WTC11 (cell line): ENCODE data around the gene ATP11B. TPM values are rescaled to one million over a fixed set of nuclear protein-coding genes. Genes with fewer than 3 reads are reported as not detected.

ENCODE experiments used
- ATAC-seq: fragments of 200-7000 bp; cut with Tn5 transposase; 2 replicates; pipeline ENCODE4 v1.10.0; 2021; ENCODE audit warnings: mild to moderate bottlenecking, moderate library complexity
- CTCF ChIA-PET: fragments of 300-600 bp; sonication (Branson Sonifier 250); formaldehyde crosslinking; loops from one replicate; lab custom pipeline; 2021; ENCODE audit warnings: antibody characterized with exemption; lab: Charles Lee
- POLR2A ChIA-PET: fragments of 350-600 bp; sonication (Branson Sonifier 250); formaldehyde crosslinking; loops from one replicate; lab custom pipeline; 2021; ENCODE audit warnings: antibody characterized with exemption; lab: Charles Lee
- DNase-seq: peaks from one replicate; pipeline ENCODE4 v3.0.0; 2021; ENCODE audit warnings: low spot score
- H3K27ac Mint-ChIP-seq: 2 replicates; pipeline ENCODE4 v1.8.0; 2021; ENCODE audit warnings: mixed read lengths
- H3K27me3 Mint-ChIP-seq: 2 replicates; pipeline ENCODE4 v1.8.0; 2021; ENCODE audit warnings: low read depth, mild to moderate bottlenecking, moderate library complexity, mixed read lengths
- H3K36me3 Mint-ChIP-seq: 2 replicates; pipeline ENCODE4 v1.8.0; 2021; ENCODE audit warnings: mixed read lengths
- H3K4me1 Mint-ChIP-seq: 2 replicates; pipeline ENCODE4 v1.8.0; 2022; ENCODE audit warnings: mixed read lengths
- H3K4me3 Mint-ChIP-seq: 2 replicates; pipeline ENCODE4 v1.8.0; 2021; ENCODE audit warnings: mild to moderate bottlenecking, moderate library complexity, mixed read lengths
- H3K9me3 Mint-ChIP-seq: 2 replicates; pipeline ENCODE4 v1.8.0; 2021; ENCODE audit warnings: mixed read lengths
- ARID4B ChIP-seq: sonication (generic); formaldehyde crosslinking; IDR thresholded peaks from 2 replicates; pipeline ENCODE4 v1.8.0; 2023; ENCODE audit warnings: missing genetic modification reagents, mild to moderate bottlenecking, borderline replicate concordance
- ATF2 ChIP-seq: sonication (generic); formaldehyde crosslinking; IDR thresholded peaks from 2 replicates; pipeline ENCODE4 v1.8.1; 2022; ENCODE audit warnings: low read depth, missing genetic modification reagents, borderline replicate concordance
- CREM ChIP-seq: sonication (generic); formaldehyde crosslinking; IDR thresholded peaks from 2 replicates; pipeline ENCODE4 v1.8.1; 2022; ENCODE audit warnings: mild to moderate bottlenecking, missing genetic modification reagents, moderate library complexity
- E2F1 ChIP-seq: sonication (generic); formaldehyde crosslinking; IDR thresholded peaks from 2 replicates; pipeline ENCODE4 v1.8.0; 2022; ENCODE audit warnings: mild to moderate bottlenecking, missing genetic modification reagents
- ELF4 ChIP-seq: sonication (generic); formaldehyde crosslinking; IDR thresholded peaks from 2 replicates; pipeline ENCODE4 v1.8.1; 2022; ENCODE audit warnings: low read depth, mild to moderate bottlenecking, moderate library complexity, missing genetic modification reagents
- ESRRA ChIP-seq: sonication (generic); formaldehyde crosslinking; IDR thresholded peaks from 2 replicates; pipeline ENCODE4 v1.8.1; 2022; ENCODE audit warnings: mild to moderate bottlenecking, missing genetic modification reagents, borderline replicate concordance
- ETV6 ChIP-seq: sonication (generic); formaldehyde crosslinking; IDR thresholded peaks from 2 replicates; pipeline ENCODE4 v1.8.1; 2022; ENCODE audit warnings: mild to moderate bottlenecking, missing genetic modification reagents
- GTF2I ChIP-seq: fragments of 250-450 bp; sonication (Bioruptor Pico); conservative IDR thresholded peaks from 2 replicates; pipeline ENCODE4 v1.4.0; 2021; ENCODE audit warnings: mild to moderate bottlenecking
- HMGA2 ChIP-seq: fragments of 250-450 bp; sonication (Bioruptor Pico); IDR thresholded peaks from 2 replicates; pipeline ENCODE4 v1.4.0; 2021; ENCODE audit warnings: mild to moderate bottlenecking, moderate library complexity
- MLX ChIP-seq: sonication (generic); formaldehyde crosslinking; IDR thresholded peaks from 2 replicates; pipeline ENCODE4 v1.8.1; 2023; ENCODE audit warnings: mild to moderate bottlenecking, missing genetic modification reagents, moderate library complexity
- SOX15 ChIP-seq: fragments of 250-450 bp; sonication (Bioruptor Pico); IDR thresholded peaks from 2 replicates; pipeline ENCODE4 v1.9.0; 2021; ENCODE audit warnings: mild to moderate bottlenecking
- ZBTB21 ChIP-seq: sonication (generic); formaldehyde crosslinking; IDR thresholded peaks from 2 replicates; pipeline ENCODE4 v1.8.1; 2023; ENCODE audit warnings: mild to moderate bottlenecking, missing genetic modification reagents, borderline replicate concordance
- ZNF138 ChIP-seq: sonication (generic); formaldehyde crosslinking; conservative IDR thresholded peaks from 2 replicates; pipeline ENCODE4 v1.8.1; 2022; ENCODE audit warnings: mild to moderate bottlenecking, moderate library complexity, missing genetic modification reagents
- ZNF263 ChIP-seq: sonication (generic); formaldehyde crosslinking; IDR thresholded peaks from 2 replicates; pipeline ENCODE4 v1.8.1; 2022; ENCODE audit warnings: low read depth, mild to moderate bottlenecking, moderate library complexity, missing genetic modification reagents
- ZNF396 ChIP-seq: fragments of 250-450 bp; sonication (Bioruptor Pico); IDR thresholded peaks from 2 replicates; pipeline ENCODE4 v1.8.0; 2021; ENCODE audit warnings: mild to moderate bottlenecking, moderate library complexity, borderline replicate concordance
- ZNF532 ChIP-seq: fragments of 250-450 bp; sonication (Bioruptor Pico); IDR thresholded peaks from 2 replicates; pipeline ENCODE4 v1.9.0; 2021; ENCODE audit warnings: mild to moderate bottlenecking, borderline replicate concordance
- ZSCAN18 ChIP-seq: fragments of 250-450 bp; sonication (Bioruptor Pico); IDR thresholded peaks from 2 replicates; pipeline ENCODE4 v2.1.2; 2022; ENCODE audit warnings: mild to moderate bottlenecking, moderate library complexity
- total RNA-seq: library from RNA; stranded (reverse); gene quantifications from 3 replicates; pipeline ENCODE4 v1.2.3, GENCODE V29; 2021

ATP11B gene
- total RNA-seq, 1 experiment from 2014 or later: 25.7 TPM

- Mint-ChIP-seq H3K36me3 (no peaks in the 10 kb centered on the region), H3K9me3 (no peaks in the 10 kb centered on the region), H3K4me3 (no peak overlapping the region), H3K4me1 (peaks cover 9% of the 10 kb centered on the region), H3K27ac (no peak overlapping the region), H3K27me3 (no peaks in the 10 kb centered on the region)
- DNase-seq: no peak
- TF ChIP-seq ARID4B (CRISPR knock-in tag) (no peak), ZNF263 (CRISPR knock-in tag) (no peak), ESRRA (CRISPR knock-in tag) (no peak), ZNF532 (CRISPR knock-in tag) (no peak), ETV6 (CRISPR knock-in tag) (no peak), ZNF396 (CRISPR knock-in tag) (no peak), ELF4 (CRISPR knock-in tag) (no peak), HMGA2 (CRISPR knock-in tag) (no peak), ATF2 (CRISPR knock-in tag) (no peak), GTF2I (CRISPR knock-in tag) (no peak), MLX (CRISPR knock-in tag) (no peak), ZBTB21 (CRISPR knock-in tag) (no peak), CREM (CRISPR knock-in tag) (no peak), ZNF138 (no peak)
- POLR2A ChIA-PET: no interaction called here
- CTCF ChIA-PET: no interaction called here
- no peak for ATAC-seq
Measured at GRCh38 chr3:182811269-182811596, 17.9 kb downstream of the ATP11B start.

- ATAC-seq (no peak), DNase-seq (no peak)
- no peaks in the 10 kb centered on the region for H3K9me3 Mint-ChIP-seq
- ChIA-PET CTCF (no interaction called here), POLR2A (no interaction called here)
- no peak overlapping the region for H3K27ac Mint-ChIP-seq
- no peaks in the 10 kb centered on the region for H3K36me3 Mint-ChIP-seq
- peaks cover 11% of the 10 kb centered on the region for H3K4me1 Mint-ChIP-seq
- TF ChIP-seq SOX15 (CRISPR knock-in tag) (no peak), ZSCAN18 (no peak), E2F1 (CRISPR knock-in tag) (no peak)
- no peaks in the 10 kb centered on the region for H3K27me3 Mint-ChIP-seq
- H3K4me3 Mint-ChIP-seq: no peak overlapping the region
Measured at GRCh38 chr3:182812123-182812522, 18.8 kb downstream of the ATP11B start.
